ENCODE data around the gene SLC37A1. TPM values are rescaled to one million over a fixed set of nuclear protein-coding genes. Genes with fewer than 3 reads are reported as not detected.

SLC37A1 gene
- total and polyA plus RNA-seq, 9 of the 15 experiments (the other 6 are each of a cell fraction or from before 2014, with no cell fraction given), result 0.06 to 3.4 (median 0.40) TPM

DNA sequence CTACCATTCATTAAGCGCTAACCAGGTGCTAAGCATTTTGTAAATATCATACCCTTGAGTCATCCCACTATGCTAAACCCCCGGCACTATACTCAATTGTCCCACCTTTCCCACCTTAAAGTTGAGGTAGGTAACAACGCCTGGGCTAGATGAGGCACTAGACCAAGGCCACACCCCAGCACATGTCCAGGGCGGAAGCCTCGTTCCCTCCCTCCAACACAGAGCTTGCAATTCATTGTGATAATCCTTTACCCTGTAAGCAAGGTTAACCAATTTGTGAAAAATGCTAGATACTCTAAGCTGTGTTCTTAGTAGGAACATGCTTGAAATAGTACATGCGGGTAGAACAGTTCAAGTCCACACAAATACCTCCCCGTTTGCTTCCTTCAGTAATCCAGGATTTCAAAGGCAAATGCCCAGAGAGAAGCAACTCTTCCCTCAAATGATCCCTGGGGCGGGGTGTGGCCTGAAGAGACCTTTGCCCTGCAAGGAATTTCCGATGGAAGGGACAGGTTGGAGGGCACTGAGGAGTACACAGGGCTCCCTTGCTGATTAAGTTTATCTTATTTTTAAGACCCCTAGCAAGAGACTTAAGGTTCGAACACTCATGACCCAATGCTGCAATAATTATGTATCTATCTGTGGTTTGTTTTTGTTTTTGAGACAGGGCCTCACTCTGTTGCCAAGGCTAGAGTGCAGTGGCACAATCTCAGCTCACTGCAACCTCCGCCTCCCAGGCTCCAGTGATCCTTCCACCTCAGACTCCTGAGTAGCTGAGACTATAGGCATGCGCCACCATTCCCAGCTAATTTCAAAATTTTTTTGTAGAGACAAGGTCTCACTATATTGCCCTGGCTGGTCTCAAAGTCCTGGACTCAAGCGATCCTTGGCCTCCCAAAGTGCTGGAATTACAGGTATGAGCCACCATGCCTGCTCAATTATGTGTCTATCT lies 20.3 kb upstream of the SLC37A1 start:
- Histone ChIP-seq H3K4me2 (ENCODE audit: insufficient read depth, low read length) (no peak overlapping the region; the same call in 1 of the 2 replicates), H2AFZ (ENCODE audit: low read depth, low read length) (no peak overlapping the region), H3K9me3 (replicated peaks; ENCODE audit: control insufficient read depth, insufficient read depth, low read depth, low read length) (no peaks in the 10 kb centered on the region), H3K27ac (ENCODE audit: extremely low read depth, low read depth, low read length) (no peak overlapping the region), H4K20me1 (replicated peaks; ENCODE audit: control insufficient read depth, insufficient read depth, low read length) (no peaks in the 10 kb centered on the region), H3K4me3 (no peak overlapping the region), H3K9me1 (ENCODE audit: control insufficient read depth, insufficient read depth, low read length) (no peaks in the 10 kb centered on the region), H3K27me3 (ENCODE audit: control insufficient read depth in 2 of 2, insufficient read depth in 2 of 2, low read length in 2 of 2) (peaks cover 23 to 38% of the 10 kb centered on the region in 2 experiments), H3K9ac (ENCODE audit: insufficient read depth in 1 of 2, low read depth in 2 of 2, low read length in 2 of 2) (no peak overlapping the region), H3K4me1 (replicated peaks in 1 of 2; ENCODE audit: control insufficient read depth in 2 of 2, insufficient read depth in 2 of 2, low read length in 2 of 2) (peaks cover 15 to 20% of the 10 kb centered on the region in 2 experiments; a peak in 4 of 5 replicates), H3K36me3 (ENCODE audit: control insufficient read depth, insufficient read depth, low read length) (no peaks in the 10 kb centered on the region), H3K79me2 (ENCODE audit: control insufficient read depth, insufficient read depth, low read length) (no peaks in the 10 kb centered on the region)
- no TSS peak for BruUV-seq (replicated peaks)
- no peak for DNase-seq (ENCODE audit: extremely low read depth in 1 of 4, low spot score in 3 of 4)
- POLR2A ChIA-PET, result interaction anchor here (1.0 kb wide), 1 partner anchor 11 kb away, joined by 4 read pairs; no protein-coding TSS in a partner anchor
- FAIRE-seq, result peak; percentile 26
- in situ Hi-C loops (cut with MboI) (no loop called here), intact Hi-C loops (cut with micrococcal nuclease) (no loop called here)
- CTCF ChIA-PET (ENCODE audit: low intra/inter-chr PET ratio), result no interaction called here
- peak in 1 of 2 experiments; percentile 75 for TF ChIP-seq E2F6 (IDR thresholded peaks at IDR 0.05; ENCODE audit: borderline replicate concordance in 1 of 2, extremely low read depth in 1 of 2, insufficient read depth in 1 of 2, insufficient read length in 1 of 2, low read depth in 1 of 2, low read length in 1 of 2, poor library complexity in 1 of 2, severe bottlenecking in 1 of 2)
- TF ChIP-seq, protein P1, sequence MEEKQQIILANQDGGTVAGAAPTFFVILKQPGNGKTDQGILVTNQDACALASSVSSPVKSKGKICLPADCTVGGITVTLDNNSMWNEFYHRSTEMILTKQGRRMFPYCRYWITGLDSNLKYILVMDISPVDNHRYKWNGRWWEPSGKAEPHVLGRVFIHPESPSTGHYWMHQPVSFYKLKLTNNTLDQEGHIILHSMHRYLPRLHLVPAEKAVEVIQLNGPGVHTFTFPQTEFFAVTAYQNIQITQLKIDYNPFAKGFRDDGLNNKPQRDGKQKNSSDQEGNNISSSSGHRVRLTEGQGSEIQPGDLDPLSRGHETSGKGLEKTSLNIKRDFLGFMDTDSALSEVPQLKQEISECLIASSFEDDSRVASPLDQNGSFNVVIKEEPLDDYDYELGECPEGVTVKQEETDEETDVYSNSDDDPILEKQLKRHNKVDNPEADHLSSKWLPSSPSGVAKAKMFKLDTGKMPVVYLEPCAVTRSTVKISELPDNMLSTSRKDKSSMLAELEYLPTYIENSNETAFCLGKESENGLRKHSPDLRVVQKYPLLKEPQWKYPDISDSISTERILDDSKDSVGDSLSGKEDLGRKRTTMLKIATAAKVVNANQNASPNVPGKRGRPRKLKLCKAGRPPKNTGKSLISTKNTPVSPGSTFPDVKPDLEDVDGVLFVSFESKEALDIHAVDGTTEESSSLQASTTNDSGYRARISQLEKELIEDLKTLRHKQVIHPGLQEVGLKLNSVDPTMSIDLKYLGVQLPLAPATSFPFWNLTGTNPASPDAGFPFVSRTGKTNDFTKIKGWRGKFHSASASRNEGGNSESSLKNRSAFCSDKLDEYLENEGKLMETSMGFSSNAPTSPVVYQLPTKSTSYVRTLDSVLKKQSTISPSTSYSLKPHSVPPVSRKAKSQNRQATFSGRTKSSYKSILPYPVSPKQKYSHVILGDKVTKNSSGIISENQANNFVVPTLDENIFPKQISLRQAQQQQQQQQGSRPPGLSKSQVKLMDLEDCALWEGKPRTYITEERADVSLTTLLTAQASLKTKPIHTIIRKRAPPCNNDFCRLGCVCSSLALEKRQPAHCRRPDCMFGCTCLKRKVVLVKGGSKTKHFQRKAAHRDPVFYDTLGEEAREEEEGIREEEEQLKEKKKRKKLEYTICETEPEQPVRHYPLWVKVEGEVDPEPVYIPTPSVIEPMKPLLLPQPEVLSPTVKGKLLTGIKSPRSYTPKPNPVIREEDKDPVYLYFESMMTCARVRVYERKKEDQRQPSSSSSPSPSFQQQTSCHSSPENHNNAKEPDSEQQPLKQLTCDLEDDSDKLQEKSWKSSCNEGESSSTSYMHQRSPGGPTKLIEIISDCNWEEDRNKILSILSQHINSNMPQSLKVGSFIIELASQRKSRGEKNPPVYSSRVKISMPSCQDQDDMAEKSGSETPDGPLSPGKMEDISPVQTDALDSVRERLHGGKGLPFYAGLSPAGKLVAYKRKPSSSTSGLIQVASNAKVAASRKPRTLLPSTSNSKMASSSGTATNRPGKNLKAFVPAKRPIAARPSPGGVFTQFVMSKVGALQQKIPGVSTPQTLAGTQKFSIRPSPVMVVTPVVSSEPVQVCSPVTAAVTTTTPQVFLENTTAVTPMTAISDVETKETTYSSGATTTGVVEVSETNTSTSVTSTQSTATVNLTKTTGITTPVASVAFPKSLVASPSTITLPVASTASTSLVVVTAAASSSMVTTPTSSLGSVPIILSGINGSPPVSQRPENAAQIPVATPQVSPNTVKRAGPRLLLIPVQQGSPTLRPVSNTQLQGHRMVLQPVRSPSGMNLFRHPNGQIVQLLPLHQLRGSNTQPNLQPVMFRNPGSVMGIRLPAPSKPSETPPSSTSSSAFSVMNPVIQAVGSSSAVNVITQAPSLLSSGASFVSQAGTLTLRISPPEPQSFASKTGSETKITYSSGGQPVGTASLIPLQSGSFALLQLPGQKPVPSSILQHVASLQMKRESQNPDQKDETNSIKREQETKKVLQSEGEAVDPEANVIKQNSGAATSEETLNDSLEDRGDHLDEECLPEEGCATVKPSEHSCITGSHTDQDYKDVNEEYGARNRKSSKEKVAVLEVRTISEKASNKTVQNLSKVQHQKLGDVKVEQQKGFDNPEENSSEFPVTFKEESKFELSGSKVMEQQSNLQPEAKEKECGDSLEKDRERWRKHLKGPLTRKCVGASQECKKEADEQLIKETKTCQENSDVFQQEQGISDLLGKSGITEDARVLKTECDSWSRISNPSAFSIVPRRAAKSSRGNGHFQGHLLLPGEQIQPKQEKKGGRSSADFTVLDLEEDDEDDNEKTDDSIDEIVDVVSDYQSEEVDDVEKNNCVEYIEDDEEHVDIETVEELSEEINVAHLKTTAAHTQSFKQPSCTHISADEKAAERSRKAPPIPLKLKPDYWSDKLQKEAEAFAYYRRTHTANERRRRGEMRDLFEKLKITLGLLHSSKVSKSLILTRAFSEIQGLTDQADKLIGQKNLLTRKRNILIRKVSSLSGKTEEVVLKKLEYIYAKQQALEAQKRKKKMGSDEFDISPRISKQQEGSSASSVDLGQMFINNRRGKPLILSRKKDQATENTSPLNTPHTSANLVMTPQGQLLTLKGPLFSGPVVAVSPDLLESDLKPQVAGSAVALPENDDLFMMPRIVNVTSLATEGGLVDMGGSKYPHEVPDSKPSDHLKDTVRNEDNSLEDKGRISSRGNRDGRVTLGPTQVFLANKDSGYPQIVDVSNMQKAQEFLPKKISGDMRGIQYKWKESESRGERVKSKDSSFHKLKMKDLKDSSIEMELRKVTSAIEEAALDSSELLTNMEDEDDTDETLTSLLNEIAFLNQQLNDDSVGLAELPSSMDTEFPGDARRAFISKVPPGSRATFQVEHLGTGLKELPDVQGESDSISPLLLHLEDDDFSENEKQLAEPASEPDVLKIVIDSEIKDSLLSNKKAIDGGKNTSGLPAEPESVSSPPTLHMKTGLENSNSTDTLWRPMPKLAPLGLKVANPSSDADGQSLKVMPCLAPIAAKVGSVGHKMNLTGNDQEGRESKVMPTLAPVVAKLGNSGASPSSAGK (IDR thresholded peaks at IDR 0.05), result 0 out of 2 replicates have a peak, but pooled peaks have one; percentile 22
- TF ChIP-seq XRCC4 (IDR thresholded peaks at IDR 0.05; ENCODE audit: extremely low read depth, insufficient read depth, insufficient read length), result no peak
- peak; percentile 34; the same call in 1 of the 2 replicates for TF ChIP-seq L3MBTL2 (IDR thresholded peaks at IDR 0.05)
- no peak for TF ChIP-seq TBP (optimal IDR thresholded peaks at IDR 0.05; ENCODE audit: low read depth, low read length)
- TF ChIP-seq NR2C1 (IDR thresholded peaks at IDR 0.05), result no peak
- 0 out of 2 replicates have a peak, but pooled peaks have one; percentile 38 for TF ChIP-seq NR2C1 (tag; IDR thresholded peaks at IDR 0.05)
- WGBS (ENCODE audit: insufficient coverage, low coverage, missing lambda C conversion rate), result 12% methylated on average over 13 of the region's 13 CpGs
- ATAC-seq, result no peak

All from K562 (cell line).